PFSK-1 (cell line): ENCODE results near the gene KDM2A.

Source experiments
- FOXP2 ChIP-seq: optimal IDR thresholded peaks from 2 replicates; pipeline ENCODE3; 2011; ENCODE audit warnings: borderline replicate concordance, control low read depth, inconsistent platforms; ENCODE audit not compliant: insufficient read depth; ENCODE audit errors: extremely low read length, extremely low read depth
- POLR2AphosphoS5 ChIP-seq: IDR thresholded peaks from 2 replicates; pipeline ENCODE4 v1.6.1; 2012; ENCODE audit warnings: low read depth, mild to moderate bottlenecking, control low read depth, low read length, moderate library complexity
- REST ChIP-seq, 2 experiments: IDR thresholded peaks; 2 replicates each; pipeline versions ENCODE4 v1.6.1 to v1.8.0; 2011 to 2012; ENCODE audit warnings: low read depth in 2 of 2, low read length in 2 of 2, control low read depth in 1 of 2, inconsistent platforms in 1 of 2, mild to moderate bottlenecking in 1 of 2, moderate library complexity in 1 of 2; ENCODE audit not compliant: insufficient read depth in 1 of 2
- SIN3A ChIP-seq: IDR thresholded peaks from 2 replicates; pipeline ENCODE4 v1.6.1; 2012; ENCODE audit warnings: mild to moderate bottlenecking, low read length, moderate library complexity, borderline replicate concordance; ENCODE audit not compliant: insufficient read depth
- TAF1 ChIP-seq: IDR thresholded peaks from 2 replicates; pipeline ENCODE4 v1.6.1; 2012; ENCODE audit warnings: low read length, control low read depth, borderline replicate concordance; ENCODE audit not compliant: insufficient read depth

KDM2A gene

GRCh38 chr11:67266449-67267187, 147.6 kb downstream of the KDM2A start, which contains the start of gene GRK2:
GRK2 (plus strand) TSS chr11:67266473; CDS start chr11:67266700, 227 bp downstream.
- TF ChIP-seq FOXP2 (no peak), TAF1 (no peak), REST (IDR thresholded peaks at IDR 0.05; ENCODE audit: insufficient read depth in 1 of 2, low read depth in 2 of 2, low read length in 2 of 2) (no peak), SIN3A (no peak), POLR2AphosphoS5 (no peak)

- TF ChIP-seq REST (IDR thresholded peaks at IDR 0.05; ENCODE audit: insufficient read depth in 1 of 2, low read depth in 2 of 2, low read length in 2 of 2) (no peak), POLR2AphosphoS5 (no peak), TAF1 (no peak), SIN3A (no peak), FOXP2 (no peak)
Observed at GRCh38 chr11:67267188-67268080, 148.4 kb downstream of the KDM2A start.

- TF ChIP-seq REST (IDR thresholded peaks at IDR 0.05; ENCODE audit: insufficient read depth in 1 of 2, low read depth in 2 of 2, low read length in 2 of 2) (no peak), SIN3A (no peak), FOXP2 (no peak), POLR2AphosphoS5 (no peak), TAF1 (no peak)
Observed at GRCh38 chr11:67268081-67268961, 149.3 kb downstream of the KDM2A start.

GRCh38 chr11:67268962-67269268, 149.9 kb downstream of the KDM2A start:
- TF ChIP-seq SIN3A (no peak), TAF1 (no peak), FOXP2 (no peak), REST (IDR thresholded peaks at IDR 0.05; ENCODE audit: insufficient read depth in 1 of 2, low read depth in 2 of 2, low read length in 2 of 2) (no peak), POLR2AphosphoS5 (no peak)
